SK-N-SH (cell line): Measurements from ENCODE around the gene PARP16. TPM values are rescaled to one million over a fixed set of nuclear protein-coding genes. Genes with fewer than 3 reads are reported as not detected.

ENCODE experiments used
- CTCF ChIA-PET: fragments of 300-600, 350-600 bp; formaldehyde crosslinking; extraction: SDS; loops from one replicate; lab custom pipeline; 2021; lab: Yijun Ruan, JAX
- POLR2A ChIA-PET: fragments of 350-600 bp; sonication (Branson Sonifier 250); formaldehyde crosslinking; extraction: SDS; loops from one replicate; lab custom pipeline; 2020; ENCODE audit warnings: antibody characterized with exemption, inconsistent platforms; lab: Yijun Ruan, JAX
- DNase-seq: peaks from one replicate; pipeline ENCODE4 v3.0.0; 2012
- H2AFZ ChIP-seq: fragments of 200-600 bp; sonication (generic); 2 replicates; pipeline ENCODE4 v1.8.1; 2016; ENCODE audit warnings: antibody characterized with exemption, mild to moderate bottlenecking, low read depth
- H3F3A ChIP-seq: fragments of 200-600 bp; sonication (generic); replicated peaks from 2 replicates; pipeline ENCODE3; 2016; ENCODE audit warnings: antibody characterized with exemption, mild to moderate bottlenecking; ENCODE audit not compliant: insufficient read depth
- H3K27ac ChIP-seq, 2 experiments: fragments of 200-500 bp in 1 of 2; fragments of 200-600 bp in 1 of 2; sonication (Bioruptor generic) in 1 of 2; sonication (generic), shearing (Covaris generic) in 1 of 2; 2 replicates each; pipeline versions ENCODE4 v1.5.1 to v1.6.1; 2014 to 2016; ENCODE audit warnings: low read depth in 2 of 2, inconsistent platforms in 1 of 2, low read length in 1 of 2, mild to moderate bottlenecking in 1 of 2, mixed read lengths in 1 of 2
- H3K27me3 ChIP-seq: fragments of 200-600 bp; sonication (generic), shearing (Covaris generic); 2 replicates; pipeline ENCODE4 v1.6.1; 2016; ENCODE audit warnings: mixed run types; ENCODE audit not compliant: insufficient read depth
- H3K36me3 ChIP-seq, 2 experiments: fragments of 200-500 bp in 1 of 2; fragments of 200-600 bp in 1 of 2; sonication (Bioruptor generic) in 1 of 2; sonication (generic) in 1 of 2; replicated peaks in 1 of 2; 2 replicates each; pipeline versions ENCODE3 to v1.5.1; 2014 to 2016; ENCODE audit warnings: low read length in 1 of 2, mild to moderate bottlenecking in 1 of 2; ENCODE audit not compliant: insufficient read depth in 2 of 2, control insufficient read depth in 1 of 2
- H3K4me1 ChIP-seq, 2 experiments: fragments of 200-500 bp in 1 of 2; fragments of 200-600 bp in 1 of 2; sonication (Bioruptor generic) in 1 of 2; sonication (generic), shearing (Covaris generic) in 1 of 2; 2 replicates each; pipeline versions ENCODE4 v1.5.1 to v1.6.1; 2014 to 2016; ENCODE audit warnings: low read depth in 1 of 2, low read length in 1 of 2, mixed run types in 1 of 2; ENCODE audit not compliant: insufficient read depth in 2 of 2, control insufficient read depth in 1 of 2
- H3K4me2 ChIP-seq: fragments of 200-600 bp; sonication (generic), shearing (Covaris generic); 2 replicates; pipeline ENCODE4 v1.6.1; 2017; ENCODE audit warnings: mixed run types
- H3K4me3 ChIP-seq, 2 experiments: fragments of 200-500 bp in 1 of 2; fragments of 200-600 bp in 1 of 2; sonication (Bioruptor generic) in 1 of 2; sonication (generic), shearing (Covaris generic) in 1 of 2; 2 replicates each; pipeline versions ENCODE4 v1.5.1 to v1.8.1; 2014 to 2016; ENCODE audit warnings: low read depth in 2 of 2, inconsistent platforms in 1 of 2, low read length in 1 of 2, mild to moderate bottlenecking in 1 of 2, mixed read lengths in 1 of 2, moderate library complexity in 1 of 2
- H3K79me2 ChIP-seq: fragments of 200-600 bp; sonication (generic); 2 replicates; pipeline ENCODE4 v1.8.1; 2017; ENCODE audit warnings: mild to moderate bottlenecking; ENCODE audit not compliant: insufficient read depth
- H3K9ac ChIP-seq: fragments of 200-600 bp; sonication (generic); 2 replicates; pipeline ENCODE4 v1.6.1; 2017; ENCODE audit warnings: mixed run types
- H3K9me2 ChIP-seq: fragments of 200-600 bp; sonication (generic); 2 replicates; pipeline ENCODE4 v1.6.1; 2017; ENCODE audit warnings: mixed run types
- H3K9me3 ChIP-seq: fragments of 200-600 bp; sonication (generic); 2 replicates; pipeline ENCODE4 v1.6.1; 2017; ENCODE audit warnings: mixed run types, mild to moderate bottlenecking, moderate library complexity
- H4K20me1 ChIP-seq: fragments of 200-600 bp; sonication (generic); 2 replicates; pipeline ENCODE4 v1.6.1; 2017; ENCODE audit warnings: mild to moderate bottlenecking, mixed run types; ENCODE audit not compliant: insufficient read depth
- ELF1 ChIP-seq: IDR thresholded peaks from 2 replicates; pipeline ENCODE4 v1.4.0; 2012
- EP300 ChIP-seq, 2 experiments: IDR thresholded peaks; 2 replicates each; pipeline versions ENCODE4 v1.4.0 to v1.6.1; 2012; ENCODE audit warnings: borderline replicate concordance in 1 of 2, low read depth in 1 of 2, low read length in 1 of 2
- EZH2phosphoT487 ChIP-seq: fragments of 200-600 bp; sonication (generic); IDR thresholded peaks from 2 replicates; pipeline ENCODE4 v1.6.1; 2017; ENCODE audit warnings: low read depth, mixed run types, mild to moderate bottlenecking, antibody characterized with exemption, moderate library complexity, borderline replicate concordance
- FOXJ3 ChIP-seq: sonication (generic); formaldehyde crosslinking; IDR thresholded peaks from 2 replicates; pipeline ENCODE4 v1.5.1; 2020; ENCODE audit warnings: mild to moderate bottlenecking, missing genetic modification reagents
- GATA2 ChIP-seq: sonication (generic); formaldehyde crosslinking; IDR thresholded peaks from 2 replicates; pipeline ENCODE4 v1.5.0; 2020; ENCODE audit warnings: mild to moderate bottlenecking, missing genetic modification reagents
- JUND ChIP-seq: IDR thresholded peaks from 2 replicates; pipeline ENCODE4 v1.4.0; 2012
- MEF2A ChIP-seq: IDR thresholded peaks from 2 replicates; pipeline ENCODE4 v1.4.0; 2012; ENCODE audit warnings: low read depth, borderline replicate concordance
- MXI1 ChIP-seq: IDR thresholded peaks from 2 replicates; pipeline ENCODE4 v1.6.1; 2012; ENCODE audit warnings: mild to moderate bottlenecking, low read depth, low read length, improper control_type of control experiment
- NFIC ChIP-seq: IDR thresholded peaks from 2 replicates; pipeline ENCODE4 v1.4.0; 2012; ENCODE audit warnings: borderline replicate concordance
- POLR2AphosphoS5 ChIP-seq: IDR thresholded peaks from 2 replicates; pipeline ENCODE4 v1.6.1; 2012; ENCODE audit warnings: low read depth, low read length
- RAD21 ChIP-seq: IDR thresholded peaks from 2 replicates; pipeline ENCODE4 v1.6.1; 2012; ENCODE audit warnings: mild to moderate bottlenecking, low read length
- RCOR1 ChIP-seq: fragments of 150-350 bp; IDR thresholded peaks from 2 replicates; pipeline ENCODE4 v1.6.1; 2017; ENCODE audit warnings: antibody characterized with exemption, low read length
- RFX5 ChIP-seq: IDR thresholded peaks from 2 replicates; pipeline ENCODE4 v1.6.1; 2012; ENCODE audit warnings: mild to moderate bottlenecking, improper control_type of control experiment, low read length
- RXRA ChIP-seq: IDR thresholded peaks from 2 replicates; pipeline ENCODE4 v1.4.0; 2012; ENCODE audit warnings: low read depth, mild to moderate bottlenecking, borderline replicate concordance
- SIN3A ChIP-seq: IDR thresholded peaks from 2 replicates; pipeline ENCODE4 v1.6.1; 2012; ENCODE audit warnings: low read depth, mild to moderate bottlenecking, low read length, moderate library complexity, borderline replicate concordance
- TAF1 ChIP-seq: IDR thresholded peaks from 2 replicates; pipeline ENCODE4 v1.6.1; 2012; ENCODE audit warnings: low read depth, mild to moderate bottlenecking, low read length, moderate library complexity, borderline replicate concordance
- TCF12 ChIP-seq: IDR thresholded peaks from 2 replicates; pipeline ENCODE4 v1.4.0; 2012
- TEAD4 ChIP-seq: IDR thresholded peaks from 2 replicates; pipeline ENCODE4 v1.4.0; 2012; ENCODE audit warnings: mild to moderate bottlenecking, borderline replicate concordance; ENCODE audit not compliant: insufficient read depth
- WGBS: methylation state at CpG from one replicate; pipeline ENCODE4 v1.1.6; 2017; ENCODE audit warnings: low lambda C conversion rate; 5-methylcytosine and 5-hydroxymethylcytosine counted together
- polyA plus RNA-seq, 3 experiments: library from polyadenylated mRNA; depleted of rRNA; stranded (reverse); fragments of >200 nt; gene quantifications; 2 replicates each; pipeline ENCODE4 v1.2.3, GENCODE V29; 2012
- TF ChIP-seq, protein P1 (sequence below): fragments of 150-350 bp; IDR thresholded peaks from 2 replicates; pipeline ENCODE4 v1.6.1; 2016; ENCODE audit warnings: mild to moderate bottlenecking, low read depth, low read length
- TF ChIP-seq, protein P2 (sequence below): fragments of 200-600 bp; sonication (generic); IDR thresholded peaks from 2 replicates; pipeline ENCODE4 v1.6.1; 2017; ENCODE audit warnings: antibody characterized with exemption, mild to moderate bottlenecking, moderate library complexity
- TF ChIP-seq, protein P3 (sequence below): IDR thresholded peaks from 2 replicates; pipeline ENCODE4 v1.6.1; 2012; ENCODE audit warnings: mild to moderate bottlenecking, low read depth, low read length, moderate library complexity
- TF ChIP-seq, protein P4 (sequence below): fragments of 150-350 bp; IDR thresholded peaks from 2 replicates; pipeline ENCODE4 v1.6.1; 2017; ENCODE audit warnings: antibody characterized with exemption, low read length, low read depth, borderline replicate concordance

The PARP16 gene
- polyA plus RNA-seq, 1 of the 3 experiments (the other 2 are of a cell fraction), result 6.3 TPM

DNA sequence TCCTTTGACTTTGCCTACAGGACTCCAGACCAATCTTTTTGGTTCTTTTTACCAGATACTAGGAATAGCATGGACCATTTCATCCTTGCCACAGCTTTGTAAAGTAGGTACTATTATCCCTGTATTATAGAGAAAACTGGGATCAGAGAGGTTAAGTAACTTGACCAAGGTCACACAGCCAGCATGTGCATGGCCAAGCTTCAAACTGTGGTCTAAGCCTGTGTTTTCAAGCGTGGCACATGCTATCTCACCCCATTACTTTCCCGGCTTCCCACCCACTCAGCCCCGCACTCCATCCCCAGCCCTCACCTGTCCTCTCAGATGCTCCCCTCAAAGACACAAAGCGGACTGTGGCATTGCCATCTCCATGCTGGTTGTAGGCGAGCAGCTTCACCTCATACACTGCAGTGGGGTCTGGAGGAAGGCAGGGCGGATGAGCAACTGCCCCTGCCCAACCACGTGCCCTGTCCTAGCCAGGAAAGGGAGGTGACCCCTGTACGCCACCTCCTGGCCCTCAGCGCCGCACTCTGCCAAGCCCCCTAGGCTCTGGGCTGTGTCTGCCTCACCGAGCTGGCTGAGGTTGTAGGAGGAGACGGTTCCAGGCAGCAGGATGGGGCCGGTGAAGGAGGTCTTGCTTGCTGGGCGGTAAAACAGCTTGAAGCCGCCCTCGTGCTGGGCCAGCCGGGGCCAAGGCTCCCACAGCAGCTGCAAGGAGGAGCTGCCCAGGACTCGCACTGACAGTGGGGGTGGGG lies 43.5 kb upstream of the PARP16 start:
- POLR2A ChIA-PET, result no interaction called here
- CTCF ChIA-PET, result interaction anchor here (2.7 to 21.5 kb wide), 2 partner anchors 11 to 54 kb away, joined by 15 to 969 read pairs; partner anchors contain the start of gene IGDCC3

DNA sequence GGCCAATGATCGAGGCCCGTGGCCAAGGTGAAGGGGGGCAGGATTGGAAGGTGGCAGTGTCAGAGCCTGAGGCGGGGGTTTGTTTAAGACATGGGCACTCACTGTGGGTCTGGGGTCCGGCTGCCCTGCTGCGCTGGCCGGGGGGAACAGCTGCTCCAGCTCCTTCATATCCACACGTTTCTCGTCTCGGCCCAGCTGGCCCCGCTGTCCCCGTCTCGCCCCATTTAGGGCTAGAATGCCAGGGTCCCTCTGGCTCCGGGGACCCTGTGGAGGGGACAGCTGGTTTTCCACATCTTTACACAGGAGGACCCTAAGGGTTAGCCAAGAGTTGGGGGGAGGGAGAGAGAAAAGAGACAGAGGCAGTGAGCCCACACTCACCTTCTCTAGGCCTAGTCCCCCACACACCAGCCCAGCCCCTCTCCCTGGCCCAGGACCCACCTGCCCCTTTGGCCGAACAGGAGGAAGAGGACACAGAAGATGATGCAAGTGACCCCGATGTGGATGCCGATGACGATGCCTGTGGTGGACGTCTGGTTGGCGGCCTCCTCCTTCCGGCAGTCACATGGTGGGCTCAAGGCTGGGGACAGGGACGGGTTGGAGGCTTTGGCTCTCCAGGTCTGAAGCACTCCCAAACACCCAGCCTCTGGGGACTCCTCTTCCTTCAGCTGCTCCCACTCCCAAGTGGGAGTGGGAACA lies 42.8 kb upstream of the PARP16 start:
- Histone ChIP-seq H3K79me2 (no peaks in the 10 kb centered on the region), H3K9me3 (no peaks in the 10 kb centered on the region), H3K27me3 (no peaks in the 10 kb centered on the region), H3K27ac (no peak overlapping the region), H2AFZ (no peak overlapping the region), H3K4me2 (no peak overlapping the region), H3F3A (no peaks in the 10 kb centered on the region), H3K4me1 (peaks cover 0 to 19% of the 10 kb centered on the region in 2 experiments; a peak in 1 of 4 replicates), H3K36me3 (no peaks in the 10 kb centered on the region), H3K9me2 (no peaks in the 10 kb centered on the region), H3K4me3 (no peak overlapping the region), H3K9ac (no peak overlapping the region), H4K20me1 (no peaks in the 10 kb centered on the region)
- ChIA-PET CTCF (interaction anchor here (1.0 to 21.5 kb wide), 3 partner anchors 8 to 55 kb away, joined by 3 to 969 read pairs (median 15); partner anchors contain the start of gene IGDCC3), POLR2A (no interaction called here)
- DNase-seq, result peak; percentile 17
- 90% methylated on average over 10 of the region's 21 CpGs for WGBS
- no peak for TF ChIP-seq TCF12
- no peak for TF ChIP-seq TEAD4
- TF ChIP-seq RCOR1, result no peak
- TF ChIP-seq, protein P1, sequence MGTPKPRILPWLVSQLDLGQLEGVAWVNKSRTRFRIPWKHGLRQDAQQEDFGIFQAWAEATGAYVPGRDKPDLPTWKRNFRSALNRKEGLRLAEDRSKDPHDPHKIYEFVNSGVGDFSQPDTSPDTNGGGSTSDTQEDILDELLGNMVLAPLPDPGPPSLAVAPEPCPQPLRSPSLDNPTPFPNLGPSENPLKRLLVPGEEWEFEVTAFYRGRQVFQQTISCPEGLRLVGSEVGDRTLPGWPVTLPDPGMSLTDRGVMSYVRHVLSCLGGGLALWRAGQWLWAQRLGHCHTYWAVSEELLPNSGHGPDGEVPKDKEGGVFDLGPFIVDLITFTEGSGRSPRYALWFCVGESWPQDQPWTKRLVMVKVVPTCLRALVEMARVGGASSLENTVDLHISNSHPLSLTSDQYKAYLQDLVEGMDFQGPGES, result no peak
- no peak for TF ChIP-seq POLR2AphosphoS5
- TF ChIP-seq, protein P2, sequence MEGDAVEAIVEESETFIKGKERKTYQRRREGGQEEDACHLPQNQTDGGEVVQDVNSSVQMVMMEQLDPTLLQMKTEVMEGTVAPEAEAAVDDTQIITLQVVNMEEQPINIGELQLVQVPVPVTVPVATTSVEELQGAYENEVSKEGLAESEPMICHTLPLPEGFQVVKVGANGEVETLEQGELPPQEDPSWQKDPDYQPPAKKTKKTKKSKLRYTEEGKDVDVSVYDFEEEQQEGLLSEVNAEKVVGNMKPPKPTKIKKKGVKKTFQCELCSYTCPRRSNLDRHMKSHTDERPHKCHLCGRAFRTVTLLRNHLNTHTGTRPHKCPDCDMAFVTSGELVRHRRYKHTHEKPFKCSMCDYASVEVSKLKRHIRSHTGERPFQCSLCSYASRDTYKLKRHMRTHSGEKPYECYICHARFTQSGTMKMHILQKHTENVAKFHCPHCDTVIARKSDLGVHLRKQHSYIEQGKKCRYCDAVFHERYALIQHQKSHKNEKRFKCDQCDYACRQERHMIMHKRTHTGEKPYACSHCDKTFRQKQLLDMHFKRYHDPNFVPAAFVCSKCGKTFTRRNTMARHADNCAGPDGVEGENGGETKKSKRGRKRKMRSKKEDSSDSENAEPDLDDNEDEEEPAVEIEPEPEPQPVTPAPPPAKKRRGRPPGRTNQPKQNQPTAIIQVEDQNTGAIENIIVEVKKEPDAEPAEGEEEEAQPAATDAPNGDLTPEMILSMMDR, result no peak
- TF ChIP-seq JUND, result no peak
- TF ChIP-seq MXI1, result no peak
- TF ChIP-seq GATA2, result no peak
- TF ChIP-seq SIN3A, result no peak
- TF ChIP-seq RFX5, result no peak
- TF ChIP-seq, protein P3, sequence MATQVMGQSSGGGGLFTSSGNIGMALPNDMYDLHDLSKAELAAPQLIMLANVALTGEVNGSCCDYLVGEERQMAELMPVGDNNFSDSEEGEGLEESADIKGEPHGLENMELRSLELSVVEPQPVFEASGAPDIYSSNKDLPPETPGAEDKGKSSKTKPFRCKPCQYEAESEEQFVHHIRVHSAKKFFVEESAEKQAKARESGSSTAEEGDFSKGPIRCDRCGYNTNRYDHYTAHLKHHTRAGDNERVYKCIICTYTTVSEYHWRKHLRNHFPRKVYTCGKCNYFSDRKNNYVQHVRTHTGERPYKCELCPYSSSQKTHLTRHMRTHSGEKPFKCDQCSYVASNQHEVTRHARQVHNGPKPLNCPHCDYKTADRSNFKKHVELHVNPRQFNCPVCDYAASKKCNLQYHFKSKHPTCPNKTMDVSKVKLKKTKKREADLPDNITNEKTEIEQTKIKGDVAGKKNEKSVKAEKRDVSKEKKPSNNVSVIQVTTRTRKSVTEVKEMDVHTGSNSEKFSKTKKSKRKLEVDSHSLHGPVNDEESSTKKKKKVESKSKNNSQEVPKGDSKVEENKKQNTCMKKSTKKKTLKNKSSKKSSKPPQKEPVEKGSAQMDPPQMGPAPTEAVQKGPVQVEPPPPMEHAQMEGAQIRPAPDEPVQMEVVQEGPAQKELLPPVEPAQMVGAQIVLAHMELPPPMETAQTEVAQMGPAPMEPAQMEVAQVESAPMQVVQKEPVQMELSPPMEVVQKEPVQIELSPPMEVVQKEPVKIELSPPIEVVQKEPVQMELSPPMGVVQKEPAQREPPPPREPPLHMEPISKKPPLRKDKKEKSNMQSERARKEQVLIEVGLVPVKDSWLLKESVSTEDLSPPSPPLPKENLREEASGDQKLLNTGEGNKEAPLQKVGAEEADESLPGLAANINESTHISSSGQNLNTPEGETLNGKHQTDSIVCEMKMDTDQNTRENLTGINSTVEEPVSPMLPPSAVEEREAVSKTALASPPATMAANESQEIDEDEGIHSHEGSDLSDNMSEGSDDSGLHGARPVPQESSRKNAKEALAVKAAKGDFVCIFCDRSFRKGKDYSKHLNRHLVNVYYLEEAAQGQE, result no peak

More for the DNA sequence above, 43.5 kb upstream of the PARP16 start:
- no peaks in the 10 kb centered on the region for H3K9me2 ChIP-seq
- H3K4me2 ChIP-seq, result no peak overlapping the region
- TF ChIP-seq RAD21 (no peak), NFIC (no peak), RCOR1 (no peak), POLR2AphosphoS5 (no peak), MEF2A (no peak), ELF1 (no peak), EP300 (IDR thresholded peaks at IDR 0.05; ENCODE audit: borderline replicate concordance in 1 of 2, low read depth in 1 of 2, low read length in 1 of 2) (no peak), EZH2phosphoT487 (no peak), TAF1 (no peak), RXRA (no peak), FOXJ3 (CRISPR knock-in tag) (no peak), GATA2 (no peak)
- TF ChIP-seq, protein P4, sequence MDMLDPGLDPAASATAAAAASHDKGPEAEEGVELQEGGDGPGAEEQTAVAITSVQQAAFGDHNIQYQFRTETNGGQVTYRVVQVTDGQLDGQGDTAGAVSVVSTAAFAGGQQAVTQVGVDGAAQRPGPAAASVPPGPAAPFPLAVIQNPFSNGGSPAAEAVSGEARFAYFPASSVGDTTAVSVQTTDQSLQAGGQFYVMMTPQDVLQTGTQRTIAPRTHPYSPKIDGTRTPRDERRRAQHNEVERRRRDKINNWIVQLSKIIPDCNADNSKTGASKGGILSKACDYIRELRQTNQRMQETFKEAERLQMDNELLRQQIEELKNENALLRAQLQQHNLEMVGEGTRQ, result no peak
- DNase-seq, result peak; percentile 19
- H3K27me3 ChIP-seq, result no peaks in the 10 kb centered on the region
- H2AFZ ChIP-seq, result no peak overlapping the region
- no peak overlapping the region for H3K27ac ChIP-seq
- no peak overlapping the region for H3K4me3 ChIP-seq
- H3K9me3 ChIP-seq, result no peaks in the 10 kb centered on the region
- H3F3A ChIP-seq, result no peaks in the 10 kb centered on the region
- H3K36me3 ChIP-seq, result no peaks in the 10 kb centered on the region
- H3K9ac ChIP-seq, result no peak overlapping the region
- H3K79me2 ChIP-seq, result no peaks in the 10 kb centered on the region
- H4K20me1 ChIP-seq, result no peaks in the 10 kb centered on the region
- peaks cover 0 to 26% of the 10 kb centered on the region in 2 experiments; a peak in 1 of 4 replicates for H3K4me1 ChIP-seq
- 90% methylated on average over 17 of the region's 18 CpGs for WGBS
